HG02759 (cell line): ENCODE results near the gene MEN1.
A peak's percentile ranks its signal among the peaks of the same experiment; 100 is the strongest.

Experiments used
- ATAC-seq: cut with Tn5 transposase; IDR thresholded peaks from one replicate; pipeline ENCODE4 v1.9.1; 2021; ENCODE audit warnings: mild to moderate bottlenecking, moderate library complexity; ENCODE audit not compliant: unreplicated experiment

Gene MEN1

GRCh38 chr11:64788321-64789215 lies 21.8 kb downstream of the MEN1 start:
- no peak for ATAC-seq

GRCh38 chr11:64787526-64788320 lies 22.6 kb downstream of the MEN1 start:
- ATAC-seq, result no peak

- no peak for ATAC-seq
These were observed 24.0 kb downstream of the MEN1 start for GRCh38 chr11:64786308-64786707.

- no peak for ATAC-seq
These were observed 25.4 kb downstream of the MEN1 start for GRCh38 chr11:64784813-64785581.

DNA sequence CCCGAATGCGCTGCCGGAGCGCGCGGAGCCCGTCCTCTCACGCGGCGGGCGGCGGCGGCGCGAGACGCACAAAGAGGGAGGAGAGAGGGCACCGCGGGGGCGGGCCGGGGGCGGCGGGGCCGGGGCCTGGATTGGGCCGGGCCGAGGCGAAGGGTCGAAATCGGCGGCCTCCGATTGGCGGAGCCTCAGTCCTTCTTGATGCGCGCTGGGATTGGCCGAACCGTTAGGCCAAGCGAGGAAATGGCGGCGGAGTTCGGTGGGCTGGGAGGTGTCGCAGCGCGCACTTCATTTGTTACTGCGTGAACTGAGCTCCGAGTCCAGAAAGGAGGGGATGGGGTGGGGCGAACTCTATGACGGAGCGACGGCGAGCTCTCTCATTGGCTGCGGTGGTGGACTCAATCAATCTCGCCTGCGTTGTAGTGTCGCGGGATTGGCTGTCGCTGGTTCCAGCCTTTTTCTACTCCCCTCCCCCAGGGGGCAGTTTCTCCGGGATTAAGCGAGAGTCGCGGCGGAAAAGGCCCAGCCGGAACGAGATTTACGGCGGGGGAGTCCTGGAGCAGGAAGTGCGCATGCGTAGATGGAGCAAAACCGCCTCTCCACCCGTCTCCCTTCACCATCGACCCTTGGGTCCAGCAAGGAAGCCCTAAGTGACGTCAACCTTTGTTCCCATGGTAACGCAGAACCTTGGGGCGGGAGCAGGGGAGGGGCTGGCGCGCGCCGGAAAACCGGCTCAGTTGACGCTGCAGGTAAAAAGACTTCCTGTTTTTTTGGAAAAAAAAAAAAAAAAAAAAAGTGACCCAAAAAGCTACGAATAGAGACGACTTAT lies 31.7 kb downstream of the MEN1 start, which contains the start of gene SF1:
Gene SF1 (minus strand): TSS at position 70 of the 826 bp plus-strand sequence. CDS start 150 bp downstream, outside the sequence.
- ATAC-seq, result peak; percentile 83

- ATAC-seq, result peak; percentile 23
These were observed 32.2 kb downstream of the MEN1 start for GRCh38 chr11:64778223-64778472.

GRCh38 chr11:64777449-64778222 lies 32.7 kb downstream of the MEN1 start:
- peak; percentile 31 for ATAC-seq

GRCh38 chr11:64776875-64777274 lies 33.5 kb downstream of the MEN1 start:
- no peak for ATAC-seq

- no peak for ATAC-seq
These were observed 33.9 kb downstream of the MEN1 start for GRCh38 chr11:64776425-64776824.

DNA sequence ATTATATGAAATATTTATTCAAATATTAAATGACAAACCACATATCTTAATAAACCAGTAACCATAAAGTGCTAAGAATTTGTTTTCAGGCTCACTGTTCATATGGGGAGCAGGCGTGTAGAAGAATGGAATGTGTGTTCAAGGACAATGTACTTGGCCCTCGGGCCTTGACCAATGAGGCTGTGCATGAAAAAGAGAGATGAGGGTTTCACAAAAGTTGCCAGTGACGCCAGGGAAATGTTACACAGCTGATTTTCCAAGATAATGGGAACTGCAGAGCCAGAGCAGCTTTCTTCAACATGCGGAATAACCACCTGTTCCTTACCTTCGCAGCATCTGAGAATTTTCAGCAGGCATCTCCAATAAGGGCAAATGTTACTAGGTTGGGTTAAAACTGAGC lies 36.2 kb downstream of the MEN1 start:
- no peak for ATAC-seq

GRCh38 chr11:64772303-64773018 lies 37.9 kb downstream of the MEN1 start:
- no peak for ATAC-seq

GRCh38 chr11:64771861-64772260 lies 38.5 kb downstream of the MEN1 start:
- ATAC-seq, result no peak

DNA sequence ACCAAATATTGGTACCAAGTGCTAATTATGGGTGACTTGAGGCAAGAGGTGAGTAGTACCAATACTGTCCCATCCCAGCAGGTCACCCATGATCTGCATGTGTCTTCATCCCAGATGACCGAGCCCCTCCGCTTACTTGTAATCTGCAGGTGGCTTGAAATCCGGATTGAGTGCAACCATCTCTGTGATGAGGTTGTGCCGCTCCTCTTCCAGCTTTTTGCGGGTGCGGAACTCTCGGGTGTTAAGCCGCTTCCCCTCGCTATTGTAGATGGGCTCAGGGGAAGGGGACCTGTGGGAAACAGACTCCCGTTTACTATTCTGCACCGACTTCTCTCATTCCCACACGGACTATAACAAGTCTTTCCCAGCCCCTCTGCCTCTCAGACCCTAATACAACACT lies 40.2 kb downstream of the MEN1 start:
- ATAC-seq, result no peak

GRCh38 chr11:64769283-64769682 lies 41.1 kb downstream of the MEN1 start:
- no peak for ATAC-seq

- no peak for ATAC-seq
These were observed 42.1 kb downstream of the MEN1 start for GRCh38 chr11:64768300-64768694.

- ATAC-seq, result no peak
These were observed 42.7 kb downstream of the MEN1 start for GRCh38 chr11:64767344-64768299.

DNA sequence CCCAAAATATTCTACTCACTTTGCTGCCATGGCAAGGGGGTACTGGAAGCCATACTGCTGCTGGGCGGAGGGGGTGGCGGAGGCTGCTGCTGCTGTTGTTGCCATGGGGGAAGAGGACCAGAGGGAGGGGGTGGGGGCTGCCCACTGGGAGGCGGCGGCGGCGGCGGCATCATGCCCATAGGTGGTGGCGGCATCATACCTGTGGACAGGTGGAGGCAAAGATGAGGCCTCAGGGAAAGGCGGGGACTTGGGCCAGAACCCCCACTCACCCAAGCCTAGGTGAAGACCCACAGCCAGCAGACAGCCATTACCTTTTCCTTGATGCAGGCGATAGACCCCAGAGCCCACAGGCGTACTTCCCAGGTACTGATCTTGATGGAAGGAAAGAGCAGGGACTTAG lies 43.5 kb downstream of the MEN1 start:
- no peak for ATAC-seq
